HepG2 (cell line): ENCODE data around the gene ERH. TPM values are rescaled to one million over a fixed set of nuclear protein-coding genes. Genes with fewer than 3 reads are reported as not detected.

ENCODE experiments used
- CBX1 ChIP-seq: IDR thresholded peaks from one replicate; pipeline ENCODE4 v1.6.1; 2016; ENCODE audit warnings: antibody characterized with exemption, low read depth
- RXRA ChIP-seq: sonication (generic); formaldehyde crosslinking; IDR thresholded peaks from 2 replicates; pipeline ENCODE4 v1.5.1; 2020; ENCODE audit warnings: missing genetic modification reagents
- WIZ ChIP-seq: sonication (generic); formaldehyde crosslinking; IDR thresholded peaks from 2 replicates; pipeline ENCODE4 v1.5.1; 2020; ENCODE audit warnings: mild to moderate bottlenecking, missing genetic modification reagents
- ZBTB4 ChIP-seq: sonication (generic); formaldehyde crosslinking; IDR thresholded peaks from 2 replicates; pipeline ENCODE4 v1.4.0; 2020; ENCODE audit warnings: missing genetic modification reagents, mild to moderate bottlenecking, borderline replicate concordance
- ZKSCAN8 ChIP-seq: IDR thresholded peaks from 2 replicates; pipeline ENCODE4 v1.6.1; 2016; ENCODE audit warnings: borderline replicate concordance, missing genetic modification reagents, missing compliant biosample characterization
- ZNF24 ChIP-seq: fragments of 450-650 bp; IDR thresholded peaks from 2 replicates; pipeline ENCODE4 v1.6.1; 2017; ENCODE audit warnings: antibody characterized with exemption, mild to moderate bottlenecking
- ZNF850 ChIP-seq: sonication (generic); formaldehyde crosslinking; conservative IDR thresholded peaks from 2 replicates; pipeline ENCODE4 v1.9.0; 2021; ENCODE audit warnings: mild to moderate bottlenecking, missing genetic modification reagents
- ZSCAN9 ChIP-seq: IDR thresholded peaks from 2 replicates; pipeline ENCODE4 v1.6.1; 2016; ENCODE audit warnings: borderline replicate concordance
- ZUFSP ChIP-seq: sonication (generic); formaldehyde crosslinking; IDR thresholded peaks from 2 replicates; pipeline ENCODE4 v1.9.0; 2021; ENCODE audit warnings: missing genetic modification reagents, mild to moderate bottlenecking, borderline replicate concordance
- polyA plus RNA-seq, 8 experiments: library from polyadenylated mRNA; depleted of rRNA in 3 of 8; stranded (reverse) in 7 of 8; unstranded in 1 of 8; fragments of >200 nt; fragmentation: Illumina TruSeq in 4 of 8; extraction: Trizol in 4 of 8; gene quantifications; 2 replicates each; pipeline versions ENCODE4 v1.2.1 to v1.2.3, GENCODE V29; 2011 to 2016; ENCODE audit warnings: low read depth in 4 of 8, missing spikeins in 1 of 8, mixed read lengths in 1 of 8; ENCODE audit not compliant: insufficient read depth in 1 of 8
- total RNA-seq, 5 experiments: library from RNA; depleted of rRNA; stranded (reverse); fragments of >200 nt; fragmentation: Illumina TruSeq; extraction: Trizol; gene quantifications; 2 replicates each; pipeline ENCODE4 v1.2.3, GENCODE V29; 2016; ENCODE audit warnings: low read depth in 1 of 5
- TF ChIP-seq, protein P1 (sequence below): sonication (generic); formaldehyde crosslinking; IDR thresholded peaks from 2 replicates; pipeline ENCODE4 v1.4.0; 2020; ENCODE audit warnings: missing genetic modification reagents
- TF ChIP-seq, protein P2 (sequence below): sonication (generic); formaldehyde crosslinking; conservative IDR thresholded peaks from 2 replicates; pipeline ENCODE4 v1.4.0; 2020; ENCODE audit warnings: mild to moderate bottlenecking, missing genetic modification reagents, moderate library complexity
- TF ChIP-seq, protein P3 (sequence below): sonication (generic); formaldehyde crosslinking; IDR thresholded peaks from 2 replicates; pipeline ENCODE4 v1.5.0; 2020; ENCODE audit warnings: missing genetic modification reagents
- TF ChIP-seq, protein P4 (sequence below): sonication (generic); formaldehyde crosslinking; IDR thresholded peaks from 2 replicates; pipeline ENCODE4 v1.5.0; 2020; ENCODE audit warnings: missing genetic modification reagents

The ERH gene
- total and polyA plus RNA-seq, 2 of the 13 experiments (the other 11 are each of a cell fraction or from before 2014, with no cell fraction given), result 105 to 341 TPM

GRCh38 chr14:69398053-69398817 is at the start of gene ERH, which contains the start of gene SLC39A9 (continued):
- TF ChIP-seq, protein P1, sequence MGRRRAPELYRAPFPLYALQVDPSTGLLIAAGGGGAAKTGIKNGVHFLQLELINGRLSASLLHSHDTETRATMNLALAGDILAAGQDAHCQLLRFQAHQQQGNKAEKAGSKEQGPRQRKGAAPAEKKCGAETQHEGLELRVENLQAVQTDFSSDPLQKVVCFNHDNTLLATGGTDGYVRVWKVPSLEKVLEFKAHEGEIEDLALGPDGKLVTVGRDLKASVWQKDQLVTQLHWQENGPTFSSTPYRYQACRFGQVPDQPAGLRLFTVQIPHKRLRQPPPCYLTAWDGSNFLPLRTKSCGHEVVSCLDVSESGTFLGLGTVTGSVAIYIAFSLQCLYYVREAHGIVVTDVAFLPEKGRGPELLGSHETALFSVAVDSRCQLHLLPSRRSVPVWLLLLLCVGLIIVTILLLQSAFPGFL (CRISPR knock-in tag), result no peak
- peak; percentile 83 for TF ChIP-seq RXRA (CRISPR knock-in tag)
- no peak for TF ChIP-seq CBX1
- no peak; the same call in 1 of the 2 replicates for TF ChIP-seq WIZ
- TF ChIP-seq, protein P2, sequence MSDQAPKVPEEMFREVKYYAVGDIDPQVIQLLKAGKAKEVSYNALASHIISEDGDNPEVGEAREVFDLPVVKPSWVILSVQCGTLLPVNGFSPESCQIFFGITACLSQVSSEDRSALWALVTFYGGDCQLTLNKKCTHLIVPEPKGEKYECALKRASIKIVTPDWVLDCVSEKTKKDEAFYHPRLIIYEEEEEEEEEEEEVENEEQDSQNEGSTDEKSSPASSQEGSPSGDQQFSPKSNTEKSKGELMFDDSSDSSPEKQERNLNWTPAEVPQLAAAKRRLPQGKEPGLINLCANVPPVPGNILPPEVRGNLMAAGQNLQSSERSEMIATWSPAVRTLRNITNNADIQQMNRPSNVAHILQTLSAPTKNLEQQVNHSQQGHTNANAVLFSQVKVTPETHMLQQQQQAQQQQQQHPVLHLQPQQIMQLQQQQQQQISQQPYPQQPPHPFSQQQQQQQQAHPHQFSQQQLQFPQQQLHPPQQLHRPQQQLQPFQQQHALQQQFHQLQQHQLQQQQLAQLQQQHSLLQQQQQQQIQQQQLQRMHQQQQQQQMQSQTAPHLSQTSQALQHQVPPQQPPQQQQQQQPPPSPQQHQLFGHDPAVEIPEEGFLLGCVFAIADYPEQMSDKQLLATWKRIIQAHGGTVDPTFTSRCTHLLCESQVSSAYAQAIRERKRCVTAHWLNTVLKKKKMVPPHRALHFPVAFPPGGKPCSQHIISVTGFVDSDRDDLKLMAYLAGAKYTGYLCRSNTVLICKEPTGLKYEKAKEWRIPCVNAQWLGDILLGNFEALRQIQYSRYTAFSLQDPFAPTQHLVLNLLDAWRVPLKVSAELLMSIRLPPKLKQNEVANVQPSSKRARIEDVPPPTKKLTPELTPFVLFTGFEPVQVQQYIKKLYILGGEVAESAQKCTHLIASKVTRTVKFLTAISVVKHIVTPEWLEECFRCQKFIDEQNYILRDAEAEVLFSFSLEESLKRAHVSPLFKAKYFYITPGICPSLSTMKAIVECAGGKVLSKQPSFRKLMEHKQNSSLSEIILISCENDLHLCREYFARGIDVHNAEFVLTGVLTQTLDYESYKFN (CRISPR knock-in tag), result no peak; the same call in 1 of the 2 replicates
- TF ChIP-seq ZUFSP (CRISPR knock-in tag), result no peak
- TF ChIP-seq ZKSCAN8 (CRISPR knock-in tag), result no peak
- no peak for TF ChIP-seq ZBTB4 (CRISPR knock-in tag)
- 0 out of 2 replicates have a peak, but pooled peaks have one; percentile 34 for TF ChIP-seq ZSCAN9 (CRISPR knock-in tag)
- TF ChIP-seq ZNF850 (CRISPR knock-in tag), result no peak
- TF ChIP-seq, protein P3, sequence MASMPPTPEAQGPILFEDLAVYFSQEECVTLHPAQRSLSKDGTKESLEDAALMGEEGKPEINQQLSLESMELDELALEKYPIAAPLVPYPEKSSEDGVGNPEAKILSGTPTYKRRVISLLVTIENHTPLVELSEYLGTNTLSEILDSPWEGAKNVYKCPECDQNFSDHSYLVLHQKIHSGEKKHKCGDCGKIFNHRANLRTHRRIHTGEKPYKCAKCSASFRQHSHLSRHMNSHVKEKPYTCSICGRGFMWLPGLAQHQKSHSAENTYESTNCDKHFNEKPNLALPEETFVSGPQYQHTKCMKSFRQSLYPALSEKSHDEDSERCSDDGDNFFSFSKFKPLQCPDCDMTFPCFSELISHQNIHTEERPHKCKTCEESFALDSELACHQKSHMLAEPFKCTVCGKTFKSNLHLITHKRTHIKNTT (CRISPR knock-in tag), result no peak
- TF ChIP-seq ZNF24, result no peak
- TF ChIP-seq, protein P4, sequence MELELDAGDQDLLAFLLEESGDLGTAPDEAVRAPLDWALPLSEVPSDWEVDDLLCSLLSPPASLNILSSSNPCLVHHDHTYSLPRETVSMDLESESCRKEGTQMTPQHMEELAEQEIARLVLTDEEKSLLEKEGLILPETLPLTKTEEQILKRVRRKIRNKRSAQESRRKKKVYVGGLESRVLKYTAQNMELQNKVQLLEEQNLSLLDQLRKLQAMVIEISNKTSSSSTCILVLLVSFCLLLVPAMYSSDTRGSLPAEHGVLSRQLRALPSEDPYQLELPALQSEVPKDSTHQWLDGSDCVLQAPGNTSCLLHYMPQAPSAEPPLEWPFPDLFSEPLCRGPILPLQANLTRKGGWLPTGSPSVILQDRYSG, result 0 out of 2 replicates have a peak, but pooled peaks have one; percentile 0
